Activated CD4-positive, alpha-beta T cell treated with anti-CD3 and anti-CD28 coated beads for 1 hour (primary cell): ENCODE results near the gene DYSF.
"Not testable (repeated sequence)": the region's sequence is repeated elsewhere in the genome, so short reads cannot be mapped to it uniquely, and the experiment has no call there.

Experiments used
- DNase-seq: peaks from one replicate; pipeline ENCODE4 v3.0.0-alpha.2; 2020

Gene DYSF

DNA sequence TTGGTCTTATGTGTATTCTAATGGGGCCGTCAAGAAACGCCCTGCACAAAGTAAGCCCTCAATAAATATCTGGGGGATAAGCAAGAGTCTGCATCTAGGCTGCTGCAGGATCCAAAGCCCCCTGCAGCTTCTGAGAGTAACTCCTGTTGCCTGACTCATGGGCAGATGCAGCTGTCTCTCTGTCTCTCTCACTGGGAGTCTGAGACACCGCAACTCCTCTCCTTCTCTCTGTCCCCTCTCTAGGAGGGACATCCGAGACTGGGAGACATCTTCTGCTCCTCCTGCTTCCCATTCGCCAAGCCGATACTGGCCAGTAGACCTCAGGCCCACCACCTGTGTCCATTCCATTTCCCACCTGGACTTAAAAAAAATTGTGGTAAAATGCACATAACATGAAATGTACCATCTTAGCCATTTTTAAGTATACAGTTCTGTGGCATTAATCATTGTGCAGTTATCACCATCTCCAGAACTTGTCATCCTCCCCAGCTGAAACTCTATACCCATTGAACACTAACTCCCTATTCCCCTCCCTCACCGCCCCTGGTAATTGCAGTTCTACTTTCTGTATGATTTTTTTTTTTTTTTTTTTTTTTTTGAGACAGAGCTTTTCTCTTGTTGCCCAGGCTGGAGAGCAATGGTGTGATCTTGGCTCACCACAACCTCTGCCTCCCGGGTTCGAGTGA, 20.1 kb downstream of the DYSF start:
- no peak for DNase-seq

DNA sequence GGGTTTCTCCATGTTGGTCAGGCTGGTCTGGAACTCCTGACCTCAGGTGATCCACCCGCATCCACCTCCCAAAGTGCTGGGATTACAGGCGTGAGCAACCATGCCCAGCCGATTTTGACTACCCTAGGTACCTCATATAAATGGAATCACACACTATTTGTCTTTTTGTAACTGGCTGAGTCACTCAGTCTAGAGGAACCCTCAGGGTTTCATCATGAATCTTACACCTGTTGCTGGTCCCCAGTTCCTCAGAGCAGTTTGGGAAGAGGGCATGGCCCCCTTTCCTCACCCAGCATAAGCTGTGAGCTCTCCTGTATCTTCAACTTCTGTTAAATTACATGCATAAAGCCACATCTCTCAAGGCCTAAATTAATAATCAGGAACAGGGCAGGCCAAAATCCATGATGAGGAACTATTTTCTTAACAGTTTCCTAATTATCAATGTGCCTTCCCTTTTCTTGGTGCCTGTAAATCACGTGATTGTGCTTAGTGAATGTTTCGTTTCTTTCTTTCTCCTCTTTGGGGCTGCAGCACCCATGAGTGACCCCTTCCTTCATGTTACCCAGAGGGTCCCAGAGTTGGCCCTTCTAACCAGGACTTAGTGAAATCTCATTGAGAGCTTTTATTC, 20.9 kb downstream of the DYSF start:
- no peak for DNase-seq

- DNase-seq: no peak
These were observed 21.5 kb downstream of the DYSF start for GRCh38 chr2:71474744-71475397.

DNA sequence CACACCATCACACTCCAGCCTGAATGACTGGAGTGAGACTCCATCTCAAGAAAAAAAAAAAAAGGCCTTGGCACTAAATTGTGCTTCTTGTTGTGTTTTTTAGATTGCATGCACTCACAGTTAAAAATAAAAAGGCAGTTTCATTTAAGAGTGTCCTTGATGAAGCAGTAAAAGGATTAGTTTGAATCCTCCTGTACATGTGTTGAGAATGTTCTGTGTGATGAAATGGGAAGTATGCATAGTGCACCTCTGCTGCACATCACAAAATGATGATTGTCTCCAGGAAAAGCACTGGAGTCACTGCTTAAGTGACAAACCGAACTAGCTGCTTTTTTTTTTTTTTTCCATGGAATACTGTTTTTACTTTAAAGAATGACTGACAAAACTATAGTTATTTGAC, 23.1 kb downstream of the DYSF start:
- DNase-seq: no peak

GRCh38 chr2:71477231-71477691, 23.9 kb downstream of the DYSF start:
- DNase-seq: no peak

DNA sequence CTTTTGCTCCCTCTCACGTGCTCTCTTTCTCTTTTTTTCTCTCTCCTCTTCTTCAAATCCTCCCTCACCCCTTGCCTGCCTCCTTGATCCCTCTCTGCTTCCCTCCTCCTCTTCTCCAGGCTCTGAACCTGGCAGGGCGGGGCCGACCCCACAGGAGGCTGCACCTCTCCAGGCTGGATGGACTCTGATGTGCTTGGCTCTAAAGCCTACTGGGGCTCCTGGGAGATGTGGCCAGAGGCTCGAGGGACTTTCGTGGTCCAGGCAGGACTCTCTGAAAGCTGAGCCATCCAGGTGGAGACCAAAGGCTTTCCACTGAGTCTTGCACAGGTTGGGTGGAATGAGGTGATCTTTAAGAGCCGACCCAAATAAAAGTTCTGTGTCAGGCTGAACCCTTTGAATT, 25.4 kb downstream of the DYSF start:
- no peak for DNase-seq

DNA sequence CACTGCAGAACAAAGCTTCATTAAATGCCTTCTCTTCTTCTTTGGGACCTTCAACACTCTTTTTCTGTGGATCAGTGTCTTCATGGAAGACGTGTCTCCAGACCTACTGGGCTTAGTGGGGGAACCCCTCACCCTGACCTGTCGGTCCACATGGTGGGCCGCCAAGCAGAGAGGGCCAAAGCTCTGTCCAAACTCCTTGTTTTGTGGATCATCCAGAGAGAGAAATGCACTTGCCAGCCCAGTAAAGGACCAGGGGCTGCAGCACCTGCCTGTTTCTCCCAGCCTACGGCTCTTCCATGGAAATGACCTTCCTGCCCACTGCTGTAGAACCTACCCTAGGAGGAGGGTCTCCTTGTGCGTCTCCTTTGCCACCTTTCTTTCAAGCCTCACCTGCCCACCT, 25.9 kb downstream of the DYSF start:
- no peak for DNase-seq

DNA sequence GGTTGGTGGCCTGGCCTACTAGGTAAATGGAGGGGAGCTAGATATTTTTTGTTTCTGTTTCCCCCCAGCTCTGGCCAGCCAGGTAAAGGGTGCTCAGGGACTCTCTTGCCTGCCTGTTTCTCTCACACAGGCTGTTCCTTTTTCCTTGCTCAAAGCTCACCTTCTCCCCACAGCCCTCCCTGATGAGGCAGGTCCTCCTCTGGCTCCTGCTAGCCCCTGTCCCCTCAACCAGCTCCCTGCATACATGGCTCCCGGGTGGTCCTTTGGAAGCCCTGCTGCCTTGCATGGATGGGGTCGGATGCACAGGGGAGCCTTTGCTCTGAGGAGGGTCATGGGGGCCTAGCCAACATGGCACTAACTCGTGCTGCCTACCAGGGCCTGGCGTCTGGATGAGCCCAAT, 27.8 kb downstream of the DYSF start:
- no peak for DNase-seq

DNA sequence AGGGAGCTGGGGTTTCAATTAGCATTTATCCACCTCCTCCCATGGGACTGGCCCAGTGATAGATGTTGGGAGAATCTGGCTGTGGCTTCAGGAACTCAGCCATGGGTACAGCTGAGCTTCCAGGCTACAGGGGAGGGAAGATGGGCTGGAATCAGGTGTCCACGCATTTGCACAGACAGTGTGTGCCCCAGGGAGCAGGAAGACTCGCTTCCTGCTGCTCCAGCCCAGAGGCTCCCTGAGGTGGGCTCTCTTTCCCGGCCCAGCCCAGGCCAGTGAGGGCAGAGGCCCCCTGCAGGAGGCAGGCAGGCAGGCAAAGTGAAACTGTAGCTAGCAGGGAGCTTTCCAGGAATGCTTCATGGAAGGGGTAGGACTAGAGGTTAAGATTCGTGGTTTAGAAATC, 28.7 kb downstream of the DYSF start:
- no peak for DNase-seq

DNA sequence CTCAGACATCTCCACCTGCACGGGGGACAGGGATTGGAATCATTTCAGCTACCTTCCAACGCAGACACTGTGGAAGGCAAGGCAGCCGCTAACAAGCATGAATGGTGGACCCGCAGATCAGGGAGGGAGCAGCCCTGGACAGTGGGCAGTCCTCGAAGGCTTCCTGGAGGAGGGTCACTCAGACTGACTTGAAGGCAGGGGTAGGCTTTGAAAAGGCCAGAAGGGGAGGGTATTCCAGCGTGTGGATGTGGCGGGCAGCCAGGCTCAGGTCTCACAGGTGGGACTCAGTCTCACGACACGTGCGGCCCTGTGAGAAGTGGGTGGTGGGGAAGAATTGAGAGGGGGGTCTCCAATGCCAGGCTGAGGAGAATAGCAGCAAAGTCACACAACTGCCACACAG, 29.9 kb downstream of the DYSF start:
- DNase-seq: no peak

DNA sequence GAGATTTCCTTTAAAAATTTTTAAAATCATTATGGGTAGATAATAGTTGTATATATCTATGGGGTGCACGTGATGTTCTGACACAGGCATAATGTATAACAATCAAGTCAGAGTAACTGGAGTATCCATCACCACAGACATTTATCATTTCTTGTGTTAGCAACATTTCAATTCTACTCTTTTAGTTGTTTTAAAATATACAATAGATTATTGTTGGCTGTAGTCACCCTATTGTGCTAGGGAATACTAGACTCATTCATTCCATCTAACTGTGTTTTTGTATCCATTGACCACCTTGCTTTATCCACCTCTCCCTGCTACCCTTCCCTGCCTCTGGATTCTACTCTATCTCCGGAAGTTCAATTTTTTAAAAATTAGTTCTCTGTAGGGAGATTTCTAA, 31.0 kb downstream of the DYSF start:
- DNase-seq: no peak

DNA sequence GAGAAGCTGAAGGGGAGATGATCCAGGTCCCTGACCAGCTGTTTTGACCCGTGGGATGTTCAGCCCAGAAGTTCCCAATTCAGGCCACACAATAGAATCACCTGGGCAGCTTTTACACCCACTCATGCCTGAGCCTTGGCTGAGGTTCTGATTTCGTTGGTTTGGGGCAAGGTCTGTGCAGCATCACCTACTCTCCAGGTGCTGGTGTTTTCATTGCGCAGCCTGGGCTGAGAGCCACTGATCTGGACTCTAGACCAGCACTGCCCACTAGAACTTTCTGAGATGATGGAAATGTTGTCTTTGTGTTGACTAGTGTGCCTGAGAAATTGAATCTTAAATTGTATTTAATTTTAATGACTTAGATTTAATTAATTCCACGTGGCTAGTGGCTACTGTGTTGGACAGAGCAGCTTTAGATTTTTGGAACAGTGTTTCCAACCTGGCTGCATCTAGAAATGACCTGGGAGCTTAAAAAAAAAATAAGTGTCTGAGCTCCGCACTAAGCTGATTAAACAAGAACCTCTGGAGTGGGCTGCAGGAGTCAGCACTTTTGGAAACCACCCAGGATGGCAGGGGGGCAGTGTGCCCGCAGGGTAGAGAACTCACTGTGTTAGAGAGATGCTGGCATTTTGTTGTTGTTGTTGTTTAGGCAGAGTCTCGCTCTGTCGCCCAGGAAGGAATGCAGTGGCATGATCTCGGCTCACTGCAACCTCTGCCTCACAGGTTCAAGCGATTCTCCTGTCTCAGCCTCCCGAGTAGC, 33.7 kb downstream of the DYSF start:
- DNase-seq: no peak

DNA sequence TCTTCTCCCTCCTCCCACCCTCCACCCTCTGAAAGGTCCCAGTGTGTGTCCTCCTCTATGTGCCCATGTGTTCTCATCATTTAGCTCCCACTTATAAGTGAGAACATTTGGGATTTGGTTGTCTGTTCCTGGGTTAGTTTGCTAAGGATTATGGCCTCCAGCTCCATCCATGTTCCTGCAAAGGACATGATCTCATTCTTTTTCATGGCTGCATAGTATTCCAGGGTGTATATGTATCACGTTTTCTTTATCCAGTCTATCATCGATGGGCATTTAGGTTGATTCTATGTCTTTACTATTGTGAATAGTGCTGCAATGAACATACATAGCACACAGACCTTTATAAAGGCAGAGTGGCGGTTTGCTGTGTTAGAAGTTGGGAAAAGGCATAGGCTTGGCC, 38.2 kb downstream of the DYSF start:
- not testable (repeated sequence) for DNase-seq

DNA sequence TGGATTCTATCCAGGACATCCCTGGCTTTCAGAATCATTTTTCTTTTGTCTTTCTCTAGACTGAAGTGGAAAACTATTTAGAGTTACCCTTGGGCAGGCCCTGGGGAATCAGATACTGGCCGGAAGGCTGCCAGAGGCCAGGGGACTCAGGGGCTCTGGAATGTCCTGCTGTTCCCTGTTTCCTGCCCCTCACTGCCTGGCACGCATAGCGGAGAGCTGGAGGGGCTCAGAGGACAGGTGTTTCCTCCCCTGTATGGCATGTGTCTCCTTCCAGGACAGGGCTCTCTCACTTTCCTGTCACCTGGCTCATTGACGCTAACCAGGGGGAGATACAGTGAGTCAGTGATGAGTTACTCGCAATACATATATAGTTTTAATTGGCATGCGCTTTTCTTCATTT, 38.8 kb downstream of the DYSF start:
- no peak for DNase-seq

DNA sequence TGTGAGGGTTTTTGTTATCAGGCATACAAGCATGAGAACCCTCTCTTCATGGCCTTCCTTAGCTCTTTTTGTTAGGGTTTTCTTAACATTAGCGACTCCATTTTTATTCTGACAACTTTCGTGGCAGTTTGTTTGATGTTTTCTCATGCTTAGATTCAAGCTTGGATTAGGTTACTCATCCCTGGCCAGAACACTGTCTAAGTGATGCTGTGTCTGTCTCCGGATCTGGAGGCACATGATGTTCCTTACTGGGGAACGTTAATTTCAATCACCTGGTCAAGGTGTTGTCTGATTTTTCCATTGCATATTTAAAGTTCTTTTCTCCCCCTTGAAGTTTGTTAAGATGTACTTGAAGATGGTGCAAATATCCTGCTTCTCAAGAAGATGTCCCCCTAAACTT, 40.7 kb downstream of the DYSF start:
- DNase-seq: no peak

DNA sequence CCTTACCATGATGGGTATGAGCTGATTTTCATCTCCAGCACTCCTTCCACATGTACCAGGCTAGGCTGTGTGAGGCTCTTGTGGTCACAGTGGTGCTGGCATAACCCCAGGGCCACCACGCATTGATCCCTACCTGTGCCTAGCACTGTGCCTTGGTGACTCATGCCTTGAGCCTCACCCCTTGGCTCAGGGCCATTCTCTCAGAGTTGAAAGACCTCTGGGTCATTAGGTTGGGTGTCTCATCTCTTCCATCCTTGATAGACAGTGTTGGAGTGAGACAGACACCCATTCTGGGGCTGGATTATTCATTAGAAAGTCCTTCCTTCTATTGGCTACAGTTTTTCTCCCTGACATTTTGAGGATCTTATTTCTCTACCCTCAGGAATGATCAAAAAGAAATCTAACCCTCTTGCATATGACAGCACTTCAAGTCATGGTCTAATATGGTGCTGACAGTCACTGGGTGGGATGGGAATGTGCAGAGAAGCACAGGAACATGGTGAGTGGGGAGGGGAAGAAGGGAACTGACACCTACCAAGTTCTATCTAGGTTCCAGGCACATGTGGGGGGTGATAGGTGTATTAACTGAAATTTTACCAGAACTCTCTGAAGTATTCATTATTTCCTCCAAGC, 41.3 kb downstream of the DYSF start:
- DNase-seq: no peak

- no peak for DNase-seq
These were observed 42.9 kb downstream of the DYSF start for GRCh38 chr2:71496156-71496770.

DNA sequence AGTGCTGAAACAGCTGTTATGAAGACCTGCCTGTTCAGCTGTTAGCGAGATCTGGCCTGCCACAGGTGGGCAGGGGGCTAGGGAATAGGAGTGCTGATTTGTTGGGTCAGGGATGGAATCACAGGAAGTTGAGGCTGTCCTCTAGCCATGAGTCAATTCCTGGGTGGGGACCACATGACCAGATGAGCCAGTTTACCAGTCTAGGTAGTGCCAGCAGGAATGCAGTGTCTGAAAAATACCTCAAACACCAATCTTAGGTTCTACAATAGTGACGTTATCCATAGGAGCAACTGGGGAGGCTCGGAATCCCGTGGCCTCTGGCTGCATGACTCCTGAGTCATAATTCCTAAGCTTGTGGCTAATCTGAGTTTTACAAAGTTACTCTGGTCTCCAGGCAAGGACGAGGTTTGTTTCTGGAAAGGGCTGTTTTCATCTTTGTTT, 44.9 kb downstream of the DYSF start:
- DNase-seq: no peak

DNA sequence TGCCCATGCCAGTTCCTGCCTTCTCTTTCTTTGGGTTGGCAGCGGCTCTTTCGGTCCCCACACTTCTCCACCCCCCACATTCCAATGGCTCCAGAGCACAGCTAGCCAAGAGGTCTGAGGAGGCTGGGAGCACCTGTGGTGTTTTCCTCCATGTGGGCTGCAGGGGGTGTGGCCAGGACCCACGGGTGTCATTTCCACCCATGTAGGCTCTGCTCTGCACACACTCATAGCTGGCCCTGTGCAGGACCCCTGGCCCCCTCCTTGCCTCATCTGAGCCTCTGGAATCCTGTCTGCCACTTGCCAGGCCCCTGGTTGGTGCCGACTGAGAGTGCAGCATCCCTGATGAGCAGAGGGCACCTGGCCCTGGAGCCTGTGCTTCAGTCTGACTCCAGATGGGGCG, 46.3 kb downstream of the DYSF start:
- DNase-seq: no peak

DNA sequence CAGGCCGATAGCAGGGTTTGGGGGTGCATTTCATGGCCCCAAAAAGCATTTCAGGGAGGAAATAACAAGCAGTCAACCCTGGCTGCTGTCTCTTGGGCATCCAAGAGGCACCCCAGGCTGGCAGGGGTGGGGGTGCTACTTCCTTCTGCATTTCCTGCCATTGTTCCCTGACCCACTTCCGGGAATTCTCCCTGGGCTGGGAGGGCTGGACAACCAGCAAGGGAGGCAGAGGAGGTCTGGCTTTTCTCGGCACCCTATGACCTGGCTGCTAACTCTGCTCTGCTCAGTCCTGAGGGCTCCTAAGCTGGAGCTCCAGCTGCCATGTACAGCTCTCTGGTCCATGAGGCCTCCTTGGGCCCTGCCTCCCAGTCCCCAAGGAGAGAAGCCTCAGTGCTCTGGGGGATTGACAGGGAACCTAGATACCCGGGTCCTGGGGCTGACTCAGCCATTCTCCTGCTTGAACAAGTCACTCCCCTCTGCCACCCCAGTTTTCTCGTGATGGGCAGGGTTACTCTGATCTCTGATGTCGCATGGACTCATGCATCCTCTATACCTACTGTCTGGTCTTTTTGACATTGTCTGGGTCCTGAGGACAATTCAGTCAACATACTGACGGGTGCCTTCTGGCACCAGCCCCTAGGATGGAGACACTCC, 47.2 kb downstream of the DYSF start:
- DNase-seq: no peak

- DNase-seq: no peak
These were observed 49.8 kb downstream of the DYSF start for GRCh38 chr2:71502941-71503738.
